PC-3 (cell line): Measurements from ENCODE around the gene NR2F2.
A peak's percentile ranks its signal among the peaks of the same experiment; 100 is the strongest.

Experiments used
- EZH2 ChIP-seq: fragments of 300-600 bp; sonication (generic); IDR thresholded peaks from one replicate; pipeline ENCODE4 v1.6.1; 2017; ENCODE audit warnings: antibody characterized with exemption, mild to moderate bottlenecking, low read length; ENCODE audit not compliant: unreplicated experiment
- EZH2phosphoT487 ChIP-seq: fragments of 300-600 bp; sonication (generic); IDR thresholded peaks from 2 replicates; pipeline ENCODE4 v1.6.1; 2018; ENCODE audit warnings: mild to moderate bottlenecking, antibody characterized with exemption, low read length, borderline replicate concordance
- TF ChIP-seq, protein P1 (sequence below): fragments of 300-600 bp; sonication (generic); conservative IDR thresholded peaks from 2 replicates; pipeline ENCODE4 v1.5.1; 2017; ENCODE audit warnings: antibody characterized with exemption, low read depth, mild to moderate bottlenecking, low read length

GRCh38 chr15:96345560-96346399 lies 15.3 kb downstream of the NR2F2 start:
- no peak for TF ChIP-seq EZH2
- TF ChIP-seq EZH2phosphoT487: no peak
- TF ChIP-seq, protein P1, sequence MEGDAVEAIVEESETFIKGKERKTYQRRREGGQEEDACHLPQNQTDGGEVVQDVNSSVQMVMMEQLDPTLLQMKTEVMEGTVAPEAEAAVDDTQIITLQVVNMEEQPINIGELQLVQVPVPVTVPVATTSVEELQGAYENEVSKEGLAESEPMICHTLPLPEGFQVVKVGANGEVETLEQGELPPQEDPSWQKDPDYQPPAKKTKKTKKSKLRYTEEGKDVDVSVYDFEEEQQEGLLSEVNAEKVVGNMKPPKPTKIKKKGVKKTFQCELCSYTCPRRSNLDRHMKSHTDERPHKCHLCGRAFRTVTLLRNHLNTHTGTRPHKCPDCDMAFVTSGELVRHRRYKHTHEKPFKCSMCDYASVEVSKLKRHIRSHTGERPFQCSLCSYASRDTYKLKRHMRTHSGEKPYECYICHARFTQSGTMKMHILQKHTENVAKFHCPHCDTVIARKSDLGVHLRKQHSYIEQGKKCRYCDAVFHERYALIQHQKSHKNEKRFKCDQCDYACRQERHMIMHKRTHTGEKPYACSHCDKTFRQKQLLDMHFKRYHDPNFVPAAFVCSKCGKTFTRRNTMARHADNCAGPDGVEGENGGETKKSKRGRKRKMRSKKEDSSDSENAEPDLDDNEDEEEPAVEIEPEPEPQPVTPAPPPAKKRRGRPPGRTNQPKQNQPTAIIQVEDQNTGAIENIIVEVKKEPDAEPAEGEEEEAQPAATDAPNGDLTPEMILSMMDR: peak; percentile 55
